Cardiac muscle cell (in vitro differentiated cells and primary cell): ENCODE measurements around the gene TUFT1. TPM values are rescaled to one million over a fixed set of nuclear protein-coding genes. Genes with fewer than 3 reads are reported as not detected.

ENCODE experiments used
- DNase-seq, 2 donors: peaks; one replicate each; pipeline versions ENCODE4 v3.0.0 to v3.0.0-alpha.2; 2010 to 2017; ENCODE audit warnings: low read depth in 1 of 2, low spot score in 1 of 2
- H3K27ac ChIP-seq: fragments of 200-600 bp; sonication (generic); 2 replicates; pipeline ENCODE4 v1.5.1; 2016
- H3K27me3 ChIP-seq: fragments of 200-600 bp; sonication (generic); 2 replicates; pipeline ENCODE4 v1.6.0; 2016; ENCODE audit warnings: control low read depth
- H3K36me3 ChIP-seq: fragments of 200-600 bp; sonication (generic); 2 replicates; pipeline ENCODE4 v1.5.1; 2016; ENCODE audit warnings: control low read depth
- H3K4me1 ChIP-seq: fragments of 200-600 bp; sonication (generic); 2 replicates; pipeline ENCODE4 v1.8.1; 2017; ENCODE audit warnings: low read depth, mild to moderate bottlenecking, mixed run types
- H3K4me3 ChIP-seq: fragments of 200-600 bp; sonication (generic); 2 replicates; pipeline ENCODE4 v1.5.1; 2016; ENCODE audit warnings: mild to moderate bottlenecking
- H3K9me3 ChIP-seq: fragments of 200-600 bp; sonication (generic); 2 replicates; pipeline ENCODE4 v1.5.1; 2017; ENCODE audit warnings: low read depth, mild to moderate bottlenecking, control low read depth
- CTCF ChIP-seq: IDR thresholded peaks from 2 replicates; pipeline ENCODE4 v1.5.1; 2012; ENCODE audit warnings: low read depth, mild to moderate bottlenecking, low read length
- polyA plus RNA-seq: library from polyadenylated mRNA; unstranded; fragments of >200 nt; fragmentation: Nextera tagmentation; extraction: Ambion mirVana; gene quantifications from 2 replicates; pipeline ENCODE4 v1.2.1, GENCODE V29; 2016
- total RNA-seq: library from RNA; depleted of rRNA; stranded (reverse); fragments of >200 nt; gene quantifications from 2 replicates; pipeline ENCODE4 v1.2.3, GENCODE V29; 2016

TUFT1 gene
- total and polyA plus RNA-seq, 2 experiments from 2014 or later = 7.0 to 7.7 TPM

- H3K27ac ChIP-seq = no peak overlapping the region
- no peak for TF ChIP-seq CTCF
- H3K4me1 ChIP-seq = peaks cover 4% of the 10 kb centered on the region
- no peaks in the 10 kb centered on the region for H3K27me3 ChIP-seq
- no peaks in the 10 kb centered on the region for H3K36me3 ChIP-seq
- no peak overlapping the region for H3K4me3 ChIP-seq
- no peaks in the 10 kb centered on the region for H3K9me3 ChIP-seq
- no peak for DNase-seq
These were observed 6.2 kb downstream of the TUFT1 start for GRCh38 chr1:151546011-151546925.

- H3K9me3 ChIP-seq = no peaks in the 10 kb centered on the region
- no peak overlapping the region for H3K27ac ChIP-seq
- H3K4me1 ChIP-seq = peaks cover 4% of the 10 kb centered on the region
- H3K36me3 ChIP-seq = no peaks in the 10 kb centered on the region
- no peak for TF ChIP-seq CTCF
- H3K4me3 ChIP-seq = no peak overlapping the region
- H3K27me3 ChIP-seq = no peaks in the 10 kb centered on the region
- peak; percentile 27 to 95 for DNase-seq
These were observed 7.2 kb downstream of the TUFT1 start for GRCh38 chr1:151547119-151547899.

GRCh38 chr1:151547900-151548230 is 7.8 kb downstream of the TUFT1 start:
- Histone ChIP-seq H3K4me3 (no peak overlapping the region), H3K27me3 (no peaks in the 10 kb centered on the region), H3K9me3 (no peaks in the 10 kb centered on the region), H3K27ac (no peak overlapping the region), H3K36me3 (no peaks in the 10 kb centered on the region), H3K4me1 (peaks cover 4% of the 10 kb centered on the region)
- no peak for DNase-seq
- TF ChIP-seq CTCF = no peak

GRCh38 chr1:151549199-151549598 is 9.1 kb downstream of the TUFT1 start:
- peaks cover 4% of the 10 kb centered on the region for H3K4me1 ChIP-seq
- H3K4me3 ChIP-seq = no peak overlapping the region
- no peaks in the 10 kb centered on the region for H3K9me3 ChIP-seq
- no peak for TF ChIP-seq CTCF
- H3K27ac ChIP-seq = no peak overlapping the region
- no peaks in the 10 kb centered on the region for H3K27me3 ChIP-seq
- H3K36me3 ChIP-seq = no peaks in the 10 kb centered on the region
- DNase-seq = peak in 1 of 2 donors; percentile 15

GRCh38 chr1:151553659-151554058 is 13.6 kb downstream of the TUFT1 start:
- no peaks in the 10 kb centered on the region for H3K36me3 ChIP-seq
- DNase-seq = peak in 1 of 2 donors; percentile 11
- H3K27me3 ChIP-seq = no peaks in the 10 kb centered on the region
- H3K9me3 ChIP-seq = no peaks in the 10 kb centered on the region
- H3K4me3 ChIP-seq = no peak overlapping the region
- TF ChIP-seq CTCF = no peak
- no peak overlapping the region for H3K27ac ChIP-seq
- H3K4me1 ChIP-seq = peaks cover 3% of the 10 kb centered on the region
